Measurements from ENCODE around the gene SLC22A23.

Gene SLC22A23, protein sequence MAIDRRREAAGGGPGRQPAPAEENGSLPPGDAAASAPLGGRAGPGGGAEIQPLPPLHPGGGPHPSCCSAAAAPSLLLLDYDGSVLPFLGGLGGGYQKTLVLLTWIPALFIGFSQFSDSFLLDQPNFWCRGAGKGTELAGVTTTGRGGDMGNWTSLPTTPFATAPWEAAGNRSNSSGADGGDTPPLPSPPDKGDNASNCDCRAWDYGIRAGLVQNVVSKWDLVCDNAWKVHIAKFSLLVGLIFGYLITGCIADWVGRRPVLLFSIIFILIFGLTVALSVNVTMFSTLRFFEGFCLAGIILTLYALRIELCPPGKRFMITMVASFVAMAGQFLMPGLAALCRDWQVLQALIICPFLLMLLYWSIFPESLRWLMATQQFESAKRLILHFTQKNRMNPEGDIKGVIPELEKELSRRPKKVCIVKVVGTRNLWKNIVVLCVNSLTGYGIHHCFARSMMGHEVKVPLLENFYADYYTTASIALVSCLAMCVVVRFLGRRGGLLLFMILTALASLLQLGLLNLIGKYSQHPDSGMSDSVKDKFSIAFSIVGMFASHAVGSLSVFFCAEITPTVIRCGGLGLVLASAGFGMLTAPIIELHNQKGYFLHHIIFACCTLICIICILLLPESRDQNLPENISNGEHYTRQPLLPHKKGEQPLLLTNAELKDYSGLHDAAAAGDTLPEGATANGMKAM

GRCh38 chr6:3456898-3457709 lies at the start of gene SLC22A23:
TSS of gene SLC22A23 (minus strand) at chr6:3457050. CDS start at chr6:3456559, 491 bp downstream.
- peak; percentile 82 for DNase-seq

GRCh38 chr6:3506200-3506599 lies 49.4 kb upstream of the SLC22A23 start:
- no peak for DNase-seq

DNA sequence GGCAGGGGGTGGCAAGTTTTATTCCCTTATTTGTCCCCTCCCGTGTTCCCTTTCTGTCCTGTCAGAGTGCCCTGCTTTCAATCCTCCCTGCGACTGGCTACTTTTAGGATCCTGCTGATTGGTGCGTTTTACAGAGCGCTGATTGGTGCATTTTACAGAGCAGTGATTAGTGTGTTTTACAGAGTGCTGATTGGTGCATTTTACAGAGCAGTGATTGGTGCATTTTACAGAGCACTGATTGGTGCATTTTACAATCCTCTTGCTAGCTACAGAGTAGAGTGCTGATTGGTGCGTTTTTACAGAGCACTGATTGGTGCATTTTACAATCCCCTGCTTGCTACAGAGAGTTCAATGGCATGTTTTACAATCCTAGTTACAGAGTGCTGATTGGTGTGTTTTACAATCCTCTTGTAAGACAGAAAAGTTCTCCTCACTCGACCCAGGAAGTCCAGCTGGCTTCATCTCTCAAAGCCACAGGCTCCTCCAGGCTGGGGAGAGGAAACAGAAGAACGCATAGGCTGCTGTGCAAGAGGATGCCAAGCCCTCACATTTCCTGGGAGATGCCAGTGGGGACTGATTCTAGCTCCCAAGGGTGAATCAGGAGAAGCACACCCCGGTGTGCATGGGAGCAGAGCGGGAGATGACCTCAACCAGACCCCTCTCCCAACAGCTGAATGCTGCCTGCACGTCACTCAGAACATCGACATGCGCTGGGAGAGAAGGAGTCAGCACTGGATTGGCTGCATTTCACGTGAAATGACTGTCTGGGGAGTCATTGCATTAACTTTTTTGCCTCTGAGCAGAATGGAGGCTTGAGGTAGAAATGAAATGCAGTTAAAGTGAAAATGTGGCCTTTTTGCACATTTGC lies 48.3 kb upstream of the SLC22A23 start:
- DNase-seq: no peak

DNA sequence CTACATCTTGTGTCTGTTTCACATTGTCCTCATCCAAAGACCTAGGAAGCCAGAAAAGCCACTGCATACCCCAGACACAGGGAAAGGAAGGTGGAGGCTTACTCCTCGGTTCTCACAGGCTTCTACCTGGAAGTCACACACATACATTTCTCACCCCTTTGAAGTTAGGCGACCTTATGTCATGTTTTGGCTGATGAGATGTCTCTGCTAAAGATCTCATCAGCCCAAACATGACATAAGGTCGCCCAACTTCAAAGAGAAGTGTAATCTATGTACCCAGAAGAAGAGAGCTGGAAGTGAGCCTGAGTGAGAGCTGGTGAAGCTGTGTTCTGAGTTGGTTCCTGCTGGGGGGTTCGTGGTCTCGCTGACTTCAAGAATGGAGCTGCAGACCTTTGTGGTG lies 47.5 kb upstream of the SLC22A23 start:
- DNase-seq: no peak

GRCh38 chr6:3501826-3502500 lies 45.1 kb upstream of the SLC22A23 start:
- DNase-seq: no peak

- DNase-seq: peak; percentile 34
Measured at GRCh38 chr6:3500262-3501014, 43.6 kb upstream of the SLC22A23 start.

- no peak for DNase-seq
Measured at GRCh38 chr6:3499603-3500002, 42.8 kb upstream of the SLC22A23 start.

DNA sequence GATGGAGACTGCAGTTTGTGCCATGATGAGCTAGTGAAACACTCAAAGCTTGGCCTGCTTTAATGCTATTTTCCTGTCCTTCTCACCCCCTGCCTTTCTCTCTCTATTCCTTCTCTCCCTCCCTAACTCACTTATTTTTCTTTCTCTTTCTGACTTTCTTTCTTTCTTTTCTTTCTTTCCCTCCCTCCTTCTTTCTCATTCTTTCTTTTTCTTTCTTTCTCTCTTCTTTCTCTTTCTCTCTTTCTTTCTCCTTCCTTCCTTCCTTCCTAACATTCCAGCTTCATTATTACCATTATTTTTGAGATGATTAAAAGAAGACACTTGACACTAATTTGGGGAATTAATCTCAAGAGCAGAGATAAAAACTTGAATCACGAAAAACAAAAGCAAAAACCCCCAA lies 39.5 kb upstream of the SLC22A23 start:
- no peak for DNase-seq

- DNase-seq: no peak
Measured at GRCh38 chr6:3494391-3495100, 37.7 kb upstream of the SLC22A23 start.

DNA sequence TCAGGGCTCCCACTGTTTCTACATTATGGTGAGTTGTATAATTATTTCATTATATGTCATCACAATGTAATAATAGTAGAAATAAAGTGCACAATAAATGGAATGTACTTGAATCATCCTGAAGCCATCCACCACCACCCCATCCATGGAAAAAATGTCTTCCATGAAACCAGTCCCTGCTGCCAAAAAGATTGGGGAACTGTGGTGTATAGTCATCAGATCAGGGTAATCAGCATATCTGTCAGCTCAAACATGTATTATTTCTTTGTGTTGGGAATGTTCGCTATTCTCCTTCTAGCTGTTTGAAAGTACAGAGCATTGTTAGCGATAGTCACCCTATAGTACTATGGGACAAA lies 33.8 kb upstream of the SLC22A23 start:
- DNase-seq: no peak

DNA sequence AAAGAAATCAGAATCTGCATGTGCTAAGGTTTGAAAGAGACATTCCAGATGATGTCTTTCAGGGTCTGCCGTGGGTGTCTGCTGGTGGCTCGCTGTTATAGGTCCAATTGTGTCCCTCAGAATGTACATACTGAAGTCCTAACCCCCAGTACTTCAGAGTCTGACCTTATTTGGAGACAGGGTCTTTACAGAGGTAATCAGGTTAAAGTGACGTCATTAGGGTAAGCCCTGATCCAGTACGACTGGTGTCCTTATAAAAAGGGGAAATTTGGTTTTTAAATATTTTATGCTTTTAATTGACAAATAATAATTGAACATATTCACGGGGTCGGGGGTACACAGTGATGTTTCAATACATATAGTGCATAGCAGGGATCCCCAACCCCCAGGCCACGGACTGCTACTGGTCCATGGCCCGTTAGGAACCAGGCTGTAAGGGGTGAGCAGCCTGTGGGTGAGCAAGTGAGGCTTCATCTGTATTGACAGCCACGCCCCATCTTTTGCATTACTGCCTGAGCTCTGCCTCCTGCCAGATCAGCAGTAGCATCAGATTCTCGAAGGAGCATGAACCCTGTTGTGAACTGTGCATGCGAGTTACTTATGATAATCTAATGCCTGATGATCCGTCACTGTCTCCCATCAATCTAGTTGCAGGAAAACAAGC lies 33.2 kb upstream of the SLC22A23 start:
- no peak for DNase-seq

GRCh38 chr6:3489027-3489757 lies 32.3 kb upstream of the SLC22A23 start:
- DNase-seq: no peak

DNA sequence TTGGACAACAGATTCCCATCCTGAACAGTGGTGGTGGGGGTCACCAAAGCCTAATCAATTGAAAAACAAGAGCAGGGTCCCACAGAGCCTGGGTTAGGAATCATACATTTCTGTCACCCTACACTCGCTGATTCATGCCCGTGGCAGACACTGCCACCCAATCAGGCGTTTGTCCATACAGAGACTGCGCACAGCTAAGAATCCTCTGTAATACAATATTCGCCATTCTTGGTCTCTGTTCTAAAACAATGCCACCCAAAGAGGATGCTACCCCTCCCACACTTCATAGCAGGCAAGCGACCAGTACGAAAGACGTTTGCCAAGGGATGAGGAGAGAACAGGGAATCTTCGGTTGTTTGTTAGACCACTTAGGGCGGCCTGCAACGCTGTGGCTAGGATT lies 28.1 kb upstream of the SLC22A23 start:
- DNase-seq: no peak

DNA sequence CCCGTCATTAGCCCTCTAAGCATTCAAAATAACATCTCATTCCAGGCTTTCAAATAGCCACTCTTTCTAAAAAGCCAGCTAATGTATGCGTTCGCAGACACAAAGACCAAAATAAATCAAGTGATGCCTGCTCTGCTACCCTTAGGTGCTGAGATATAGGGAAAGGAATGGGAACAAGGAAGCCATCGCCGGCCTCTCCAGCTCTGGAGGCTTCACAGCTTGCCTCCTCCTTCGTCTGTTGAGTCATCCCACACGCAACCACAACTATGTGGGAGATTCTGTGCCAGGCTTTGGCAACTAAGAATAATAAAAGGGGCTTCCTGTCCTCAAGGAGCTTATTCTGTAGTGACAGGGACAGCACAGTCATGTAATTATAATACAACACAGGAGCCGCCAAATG lies 27.3 kb upstream of the SLC22A23 start:
- no peak for DNase-seq

- DNase-seq: no peak
Measured at GRCh38 chr6:3483675-3484074, 26.8 kb upstream of the SLC22A23 start.

- no peak for DNase-seq
Measured at GRCh38 chr6:3482869-3483268, 26.0 kb upstream of the SLC22A23 start.

DNA sequence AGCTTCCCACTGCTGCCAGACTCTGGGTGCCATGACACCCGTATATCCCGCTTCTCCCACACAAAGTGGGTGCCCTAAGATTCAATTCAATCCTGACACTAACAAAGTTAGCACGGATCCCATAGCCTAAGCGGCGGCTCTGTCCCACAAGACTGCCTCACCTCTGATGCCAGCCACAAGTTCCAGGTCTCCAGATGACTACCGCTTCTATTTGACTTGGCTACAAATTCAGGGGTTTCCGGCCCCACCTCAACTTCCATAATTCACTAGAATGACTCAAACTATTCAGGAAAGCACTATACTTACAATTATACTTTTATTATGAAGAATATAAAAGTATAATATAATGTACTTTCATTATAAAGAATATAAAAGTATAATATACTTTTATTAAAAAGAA lies 24.8 kb upstream of the SLC22A23 start:
- DNase-seq: no peak

- no peak for DNase-seq
Measured at GRCh38 chr6:3480009-3480408, 23.2 kb upstream of the SLC22A23 start.

DNA sequence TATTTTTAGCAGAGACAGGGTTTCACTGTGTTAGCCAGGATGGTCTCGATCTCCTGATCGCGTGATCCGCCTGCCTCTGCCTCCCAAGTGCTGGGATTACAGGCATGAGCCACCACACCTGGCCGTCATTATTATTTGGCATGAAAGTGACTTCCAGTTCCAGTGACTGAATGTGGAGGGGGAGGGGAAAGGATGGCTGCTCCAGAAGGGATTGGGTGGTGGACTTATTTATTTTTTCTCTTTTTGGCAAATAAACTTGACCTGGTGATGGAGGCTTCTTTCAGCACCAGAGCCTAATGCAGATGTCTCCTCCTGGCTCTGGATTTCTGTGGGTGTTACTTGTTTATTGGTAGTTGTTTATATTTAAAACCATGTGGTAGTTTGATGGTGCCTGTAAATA lies 16.9 kb upstream of the SLC22A23 start:
- DNase-seq: no peak

Measured in NCI-H774 (cell line).